BE2C (cell line): ENCODE results near the gene CPA3.
A peak's percentile ranks its signal among the peaks of the same experiment; 100 is the strongest.

Source experiments
- DNase-seq: peaks from one replicate; pipeline ENCODE4 v3.0.0-alpha.2; 2020
- H3K27me3 ChIP-seq: fragments of 250-450 bp; sonication (Bioruptor Pico); 2 replicates; pipeline ENCODE4 v1.5.1; 2020; ENCODE audit warnings: mild to moderate bottlenecking
- H3K36me3 ChIP-seq: fragments of 250-450 bp; sonication (Bioruptor Pico); 2 replicates; pipeline ENCODE4 v1.5.1; 2020; ENCODE audit warnings: mild to moderate bottlenecking
- H3K4me1 ChIP-seq: fragments of 250-450 bp; sonication (Bioruptor Pico); 2 replicates; pipeline ENCODE4 v1.5.1; 2020
- H3K4me3 ChIP-seq: 2 replicates; pipeline ENCODE4 v1.5.1; 2011; ENCODE audit warnings: low read depth, low read length
- H3K9me3 ChIP-seq: fragments of 250-450 bp; sonication (Bioruptor Pico); 2 replicates; pipeline ENCODE4 v1.5.1; 2020
- TF ChIP-seq, protein P1 (sequence below): IDR thresholded peaks from 2 replicates; pipeline ENCODE4 v1.5.1; 2012; ENCODE audit warnings: mild to moderate bottlenecking, low read depth, low read length

Gene CPA3

DNA sequence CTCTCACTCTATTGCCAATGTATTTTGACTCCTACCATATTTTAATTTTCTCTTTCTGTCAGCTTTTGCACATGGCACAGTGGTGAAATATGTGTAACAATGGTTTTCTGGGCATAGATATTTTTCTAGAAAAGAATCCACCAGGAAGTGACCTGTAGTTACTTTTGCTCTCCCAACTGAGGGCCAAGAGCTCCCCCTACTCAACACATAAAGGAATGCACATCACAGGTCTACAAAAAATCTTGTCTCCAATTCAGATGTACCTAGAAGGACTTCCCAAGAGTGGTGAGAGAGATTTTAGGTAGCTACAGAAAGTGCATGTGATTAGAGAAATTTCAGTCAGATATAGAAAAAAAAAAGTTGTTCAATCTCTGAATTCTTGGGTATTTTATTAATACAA lies 15.6 kb downstream of the CPA3 start:
- no peaks in the 10 kb centered on the region; the same call in 1 of the 2 replicates for H3K4me1 ChIP-seq
- peak; percentile 29 for DNase-seq
- no peaks in the 10 kb centered on the region for H3K9me3 ChIP-seq
- no peak overlapping the region for H3K4me3 ChIP-seq
- H3K27me3 ChIP-seq = no peaks in the 10 kb centered on the region
- TF ChIP-seq, protein P1, sequence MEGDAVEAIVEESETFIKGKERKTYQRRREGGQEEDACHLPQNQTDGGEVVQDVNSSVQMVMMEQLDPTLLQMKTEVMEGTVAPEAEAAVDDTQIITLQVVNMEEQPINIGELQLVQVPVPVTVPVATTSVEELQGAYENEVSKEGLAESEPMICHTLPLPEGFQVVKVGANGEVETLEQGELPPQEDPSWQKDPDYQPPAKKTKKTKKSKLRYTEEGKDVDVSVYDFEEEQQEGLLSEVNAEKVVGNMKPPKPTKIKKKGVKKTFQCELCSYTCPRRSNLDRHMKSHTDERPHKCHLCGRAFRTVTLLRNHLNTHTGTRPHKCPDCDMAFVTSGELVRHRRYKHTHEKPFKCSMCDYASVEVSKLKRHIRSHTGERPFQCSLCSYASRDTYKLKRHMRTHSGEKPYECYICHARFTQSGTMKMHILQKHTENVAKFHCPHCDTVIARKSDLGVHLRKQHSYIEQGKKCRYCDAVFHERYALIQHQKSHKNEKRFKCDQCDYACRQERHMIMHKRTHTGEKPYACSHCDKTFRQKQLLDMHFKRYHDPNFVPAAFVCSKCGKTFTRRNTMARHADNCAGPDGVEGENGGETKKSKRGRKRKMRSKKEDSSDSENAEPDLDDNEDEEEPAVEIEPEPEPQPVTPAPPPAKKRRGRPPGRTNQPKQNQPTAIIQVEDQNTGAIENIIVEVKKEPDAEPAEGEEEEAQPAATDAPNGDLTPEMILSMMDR = peak; percentile 85
- no peaks in the 10 kb centered on the region for H3K36me3 ChIP-seq

DNA sequence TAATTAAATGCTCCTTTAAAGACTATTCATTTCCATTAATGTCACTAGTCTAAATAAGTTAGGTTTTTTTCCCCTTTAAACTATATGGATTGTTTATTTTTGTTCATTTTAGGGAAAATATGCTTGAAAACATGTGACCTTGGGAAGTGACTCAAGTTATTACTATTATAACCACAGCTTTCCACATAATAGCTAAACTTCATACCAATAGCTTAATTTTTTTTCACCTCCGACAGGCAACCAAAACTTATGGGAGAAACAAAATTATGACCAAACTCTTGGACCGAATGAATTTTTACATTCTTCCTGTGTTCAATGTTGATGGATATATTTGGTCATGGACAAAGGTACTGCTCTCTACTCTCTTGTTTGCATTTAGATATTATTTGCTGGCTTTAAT lies 16.2 kb downstream of the CPA3 start:
- H3K36me3 ChIP-seq = no peaks in the 10 kb centered on the region
- H3K4me3 ChIP-seq = no peak overlapping the region
- H3K4me1 ChIP-seq = no peaks in the 10 kb centered on the region; the same call in 1 of the 2 replicates
- H3K27me3 ChIP-seq = no peaks in the 10 kb centered on the region
- TF ChIP-seq, protein P1 = no peak
- no peaks in the 10 kb centered on the region for H3K9me3 ChIP-seq
- DNase-seq = no peak

DNA sequence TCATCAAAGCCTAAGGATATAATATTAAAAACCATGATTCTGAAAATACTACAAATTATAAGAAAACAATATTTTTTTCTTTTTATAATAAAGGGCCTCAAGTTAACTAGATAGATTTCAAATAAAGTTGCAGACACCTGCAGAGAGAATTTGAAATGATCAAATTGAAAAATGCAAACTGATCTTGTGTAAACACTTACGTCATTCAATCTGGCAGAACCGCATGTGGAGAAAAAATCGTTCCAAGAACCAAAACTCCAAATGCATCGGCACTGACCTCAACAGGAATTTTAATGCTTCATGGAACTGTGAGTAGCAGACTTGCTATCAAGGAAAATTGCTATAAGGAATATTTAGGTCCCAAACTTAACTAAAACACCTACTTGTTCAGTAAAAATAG lies 17.2 kb downstream of the CPA3 start:
- Histone ChIP-seq H3K36me3 (no peaks in the 10 kb centered on the region), H3K4me3 (no peak overlapping the region), H3K27me3 (no peaks in the 10 kb centered on the region), H3K4me1 (no peaks in the 10 kb centered on the region; the same call in 1 of the 2 replicates), H3K9me3 (no peaks in the 10 kb centered on the region)
- no peak for DNase-seq
- TF ChIP-seq, protein P1 = no peak

DNA sequence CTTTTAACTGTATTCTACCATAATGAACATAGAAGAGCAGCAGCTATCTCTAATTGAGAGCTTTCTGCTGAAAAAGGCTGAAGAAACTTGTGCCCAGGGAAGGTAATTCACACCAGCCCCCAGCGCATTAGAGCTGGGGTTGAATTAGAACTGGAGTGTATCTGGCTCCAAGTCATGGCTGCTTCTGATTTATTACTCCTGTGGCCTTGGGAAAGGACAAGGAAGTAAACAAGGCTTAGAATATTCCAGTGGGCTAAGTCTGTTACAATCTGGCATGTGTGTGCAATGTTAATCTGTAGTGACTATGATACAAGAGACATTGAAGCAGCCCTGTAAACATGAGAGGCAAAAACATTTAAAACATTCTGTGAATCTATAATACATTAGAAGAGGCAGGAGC lies 18.1 kb downstream of the CPA3 start:
- H3K36me3 ChIP-seq = no peaks in the 10 kb centered on the region
- no peaks in the 10 kb centered on the region for H3K27me3 ChIP-seq
- H3K4me1 ChIP-seq = no peaks in the 10 kb centered on the region; the same call in 1 of the 2 replicates
- DNase-seq = no peak
- H3K9me3 ChIP-seq = no peaks in the 10 kb centered on the region
- no peak overlapping the region for H3K4me3 ChIP-seq
- TF ChIP-seq, protein P1 = no peak

DNA sequence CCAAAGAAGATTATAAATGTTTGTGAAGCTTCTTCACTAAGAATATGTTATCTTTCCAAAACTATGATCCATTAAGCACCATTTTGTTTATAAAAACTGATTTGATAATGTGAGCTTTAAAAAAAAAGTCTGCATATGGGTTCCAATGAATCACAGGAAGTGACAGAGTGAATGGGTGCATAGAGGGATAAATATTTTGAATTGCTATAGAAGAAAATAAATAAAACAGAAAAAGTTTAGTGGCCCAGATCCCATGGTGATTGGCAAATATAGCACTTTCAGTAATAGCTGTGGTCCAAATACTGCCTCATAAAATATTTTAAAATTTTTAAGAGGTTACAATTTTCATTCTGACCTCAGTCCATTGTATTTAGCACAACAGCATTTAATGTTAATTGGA lies 19.2 kb downstream of the CPA3 start:
- Histone ChIP-seq H3K4me3 (no peak overlapping the region), H3K9me3 (no peaks in the 10 kb centered on the region), H3K4me1 (no peaks in the 10 kb centered on the region; the same call in 1 of the 2 replicates), H3K36me3 (no peaks in the 10 kb centered on the region), H3K27me3 (no peaks in the 10 kb centered on the region)
- DNase-seq = no peak
- TF ChIP-seq, protein P1 = no peak

DNA sequence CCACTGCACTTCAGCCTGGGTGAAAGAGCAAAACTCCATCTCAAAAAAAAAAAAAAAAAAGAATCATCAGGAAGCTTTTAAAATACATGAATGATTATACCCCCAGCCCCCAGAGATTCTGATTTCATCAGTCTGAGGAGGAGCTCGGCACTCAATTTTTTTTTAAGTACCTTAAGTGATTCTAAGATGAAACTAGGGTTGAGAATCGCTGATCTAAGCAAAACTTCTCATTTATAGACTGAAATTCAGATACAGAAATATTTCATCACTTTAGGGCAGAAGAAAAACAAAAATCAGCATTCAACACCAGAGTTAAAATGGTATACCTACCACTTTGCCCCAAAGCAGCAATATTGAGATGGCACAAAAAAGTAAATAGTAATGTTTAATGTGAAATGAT lies 24.7 kb downstream of the CPA3 start:
- Histone ChIP-seq H3K4me3 (no peak overlapping the region), H3K27me3 (peaks cover 3% of the 10 kb centered on the region; the same call in 1 of the 2 replicates), H3K36me3 (no peaks in the 10 kb centered on the region), H3K9me3 (no peaks in the 10 kb centered on the region), H3K4me1 (no peaks in the 10 kb centered on the region)
- TF ChIP-seq, protein P1 = no peak
- no peak for DNase-seq
